Activated CD4-positive, alpha-beta T cell treated with anti-CD3 and anti-CD28 coated beads for 4 hours (primary cell): Measurements from ENCODE around the gene SLC25A42.
A peak's percentile ranks its signal among the peaks of the same experiment; 100 is the strongest.
"Not testable (repeated sequence)": the region's sequence is repeated elsewhere in the genome, so short reads cannot be mapped to it uniquely, and the experiment has no call there.

ENCODE experiments used
- DNase-seq, 2 donors: peaks; one replicate each; pipeline ENCODE4 v3.0.0-alpha.2; 2020

Gene SLC25A42

GRCh38 chr19:19106938-19107337, 43.1 kb downstream of the SLC25A42 start:
- not testable (repeated sequence) for DNase-seq

GRCh38 chr19:19107654-19108053, 43.9 kb downstream of the SLC25A42 start:
- no peak for DNase-seq

GRCh38 chr19:19109601-19110000, 45.8 kb downstream of the SLC25A42 start:
- DNase-seq = no peak

GRCh38 chr19:19110410-19111135, 46.8 kb downstream of the SLC25A42 start:
- DNase-seq = no peak

- no peak for DNase-seq
Observed at GRCh38 chr19:19111136-19111835, 47.5 kb downstream of the SLC25A42 start.

- DNase-seq = no peak
Observed at GRCh38 chr19:19111967-19112580, 48.3 kb downstream of the SLC25A42 start.

GRCh38 chr19:19113040-19113626, 49.3 kb downstream of the SLC25A42 start:
- DNase-seq = no peak

GRCh38 chr19:19115954-19116353, 52.2 kb downstream of the SLC25A42 start:
- peak; percentile 30 to 50 for DNase-seq

GRCh38 chr19:19119325-19120237, 55.8 kb downstream of the SLC25A42 start:
- no peak for DNase-seq

- DNase-seq = no peak
Observed at GRCh38 chr19:19120308-19121231, 56.8 kb downstream of the SLC25A42 start.

- no peak for DNase-seq
Observed at GRCh38 chr19:19121371-19121770, 57.6 kb downstream of the SLC25A42 start.

- no peak for DNase-seq
Observed at GRCh38 chr19:19122902-19123301, 59.1 kb downstream of the SLC25A42 start.

- DNase-seq = no peak
Observed at GRCh38 chr19:19123386-19123785, 59.6 kb downstream of the SLC25A42 start.

GRCh38 chr19:19126102-19126501, 62.3 kb downstream of the SLC25A42 start:
- no peak for DNase-seq

- DNase-seq = no peak
Observed at GRCh38 chr19:19131989-19132388, 68.2 kb downstream of the SLC25A42 start.

- no peak for DNase-seq
Observed at GRCh38 chr19:19132912-19133311, 69.1 kb downstream of the SLC25A42 start.

GRCh38 chr19:19133985-19134384, 70.2 kb downstream of the SLC25A42 start:
- DNase-seq = no peak

- DNase-seq = peak; percentile 15 to 33
Observed at GRCh38 chr19:19134687-19135158, 70.9 kb downstream of the SLC25A42 start.

- not testable (repeated sequence) for DNase-seq
Observed at GRCh38 chr19:19135713-19136112, 71.9 kb downstream of the SLC25A42 start.

GRCh38 chr19:19137556-19138108, 73.8 kb downstream of the SLC25A42 start:
- no peak for DNase-seq
